ENCODE results near the gene OTOA.
A peak's percentile ranks its signal among the peaks of the same experiment; 100 is the strongest.
"Not testable (repeated sequence)": the region's sequence is repeated elsewhere in the genome, so short reads cannot be mapped to it uniquely, and the experiment has no call there.

OTOA gene

GRCh38 chr16:21639493-21639892 lies 24.3 kb upstream of the OTOA start:
- no peak for DNase-seq (ENCODE audit: low read depth in 1 of 2, low spot score in 1 of 2)

- no peak for DNase-seq (ENCODE audit: low read depth in 1 of 2, low spot score in 1 of 2)
Observed at GRCh38 chr16:21641916-21642315, 21.9 kb upstream of the OTOA start.

GRCh38 chr16:21642861-21643260 lies 20.9 kb upstream of the OTOA start:
- DNase-seq (ENCODE audit: low read depth in 1 of 2, low spot score in 1 of 2), result no peak

GRCh38 chr16:21643785-21644184 lies 20.0 kb upstream of the OTOA start:
- no peak for DNase-seq (ENCODE audit: low read depth in 1 of 2, low spot score in 1 of 2)

- DNase-seq (ENCODE audit: low read depth in 1 of 2, low spot score in 1 of 2), result no peak
Observed at GRCh38 chr16:21644674-21645073, 19.1 kb upstream of the OTOA start.

GRCh38 chr16:21645261-21645721 lies 18.5 kb upstream of the OTOA start:
- DNase-seq (ENCODE audit: low read depth in 1 of 2, low spot score in 1 of 2), result no peak

- DNase-seq (ENCODE audit: low read depth in 1 of 2, low spot score in 1 of 2), result no peak
Observed at GRCh38 chr16:21646091-21646490, 17.7 kb upstream of the OTOA start.

GRCh38 chr16:21646721-21647561 lies 16.8 kb upstream of the OTOA start:
- DNase-seq (ENCODE audit: low read depth in 1 of 2, low spot score in 1 of 2), result peak; percentile 32 to 62

GRCh38 chr16:21647562-21648164 lies 16.1 kb upstream of the OTOA start:
- no peak for DNase-seq (ENCODE audit: low read depth in 1 of 2, low spot score in 1 of 2)

GRCh38 chr16:21649826-21650406 lies 13.9 kb upstream of the OTOA start:
- DNase-seq (ENCODE audit: low read depth in 1 of 2, low spot score in 1 of 2), result not testable (repeated sequence)

- DNase-seq (ENCODE audit: low read depth in 1 of 2, low spot score in 1 of 2), result no peak
Observed at GRCh38 chr16:21650521-21650920, 13.2 kb upstream of the OTOA start.

- DNase-seq (ENCODE audit: low read depth in 1 of 2, low spot score in 1 of 2), result no peak
Observed at GRCh38 chr16:21651515-21651914, 12.3 kb upstream of the OTOA start.

- no peak for DNase-seq (ENCODE audit: low read depth in 1 of 2, low spot score in 1 of 2)
Observed at GRCh38 chr16:21652453-21652852, 11.3 kb upstream of the OTOA start, which contains the start of gene IGSF6. TSS of gene IGSF6 (minus strand) at chr16:21652608. CDS start at chr16:21652598, 10 bp downstream.

GRCh38 chr16:21653571-21653970 lies 10.2 kb upstream of the OTOA start:
- no peak for DNase-seq (ENCODE audit: low read depth in 1 of 2, low spot score in 1 of 2)

GRCh38 chr16:21654466-21654865 lies 9.3 kb upstream of the OTOA start:
- no peak for DNase-seq (ENCODE audit: low read depth in 1 of 2, low spot score in 1 of 2)

GRCh38 chr16:21654881-21655280 lies 8.9 kb upstream of the OTOA start:
- DNase-seq (ENCODE audit: low read depth in 1 of 2, low spot score in 1 of 2), result no peak

- DNase-seq (ENCODE audit: low read depth in 1 of 2, low spot score in 1 of 2), result peak in 1 of 2 donors; percentile 47
Observed at GRCh38 chr16:21656795-21657768, 6.7 kb upstream of the OTOA start.

- DNase-seq (ENCODE audit: low read depth in 1 of 2, low spot score in 1 of 2), result no peak
Observed at GRCh38 chr16:21659124-21659523, 4.6 kb upstream of the OTOA start.

GRCh38 chr16:21664801-21665492 lies 1.2 kb downstream of the OTOA start:
- DNase-seq (ENCODE audit: low read depth in 1 of 2, low spot score in 1 of 2), result no peak

- DNase-seq (ENCODE audit: low read depth in 1 of 2, low spot score in 1 of 2), result no peak
Observed at GRCh38 chr16:21666772-21667171, 3.0 kb downstream of the OTOA start.

Data from activated CD4-positive, alpha-beta T cell treated with anti-CD3 and anti-CD28 coated beads, Interleukin-2, amount 50 U/mL, for 24 hours (primary cell).